Measurements from ENCODE around the gene MAB21L4.

Gene MAB21L4

DNA sequence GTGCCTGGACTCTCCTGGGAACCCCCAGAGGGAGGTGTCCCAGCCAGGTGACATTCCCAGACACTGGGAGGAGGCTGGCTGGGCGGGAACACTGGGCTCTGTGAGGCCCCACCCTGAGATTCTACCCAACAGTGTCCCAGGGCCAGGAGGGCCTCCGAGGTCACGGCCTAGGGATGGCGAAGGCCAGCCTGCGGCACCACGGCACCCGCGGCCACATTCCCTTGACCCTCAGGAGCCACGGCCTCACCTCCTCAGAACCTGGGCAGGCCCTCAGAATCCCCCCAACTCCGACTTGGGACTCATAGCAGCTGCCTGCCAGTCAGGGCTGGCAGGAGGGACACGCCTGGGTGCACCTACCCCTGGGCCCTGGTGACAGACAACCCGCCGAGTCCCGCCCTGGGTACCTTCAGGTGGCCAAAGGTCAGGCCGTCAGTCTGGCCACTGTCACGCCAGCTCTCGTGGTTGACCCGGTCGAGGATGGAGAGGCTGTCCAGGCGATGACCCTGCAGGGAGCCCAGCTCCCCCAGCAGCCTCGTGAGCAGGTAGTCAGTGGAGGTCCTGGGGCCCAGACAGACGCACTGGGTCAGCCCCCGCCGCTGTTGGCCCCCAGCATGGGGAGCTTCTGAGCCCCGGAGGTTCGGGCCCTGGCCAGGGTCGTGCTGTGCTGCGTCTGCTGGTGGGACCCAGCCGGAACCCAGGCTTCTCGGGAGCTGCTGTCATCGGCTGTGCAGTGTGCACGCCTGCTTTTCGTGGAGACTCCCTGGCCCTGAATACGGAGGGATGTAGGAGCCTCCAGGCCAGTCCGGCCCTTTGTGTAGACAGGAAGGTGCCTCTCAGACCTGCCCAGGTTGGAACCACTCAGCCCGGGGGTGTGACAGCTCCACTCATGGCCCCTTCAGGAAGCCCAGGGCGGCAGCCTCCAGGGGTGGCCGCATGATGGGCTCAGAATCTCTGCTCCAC, 6.1 kb downstream of the MAB21L4 start:
- Histone ChIP-seq H3K4me1 (ENCODE audit: insufficient read depth, poor library complexity, severe bottlenecking) (no peaks in the 10 kb centered on the region), H3K9me3 (ENCODE audit: severe bottlenecking) (no peaks in the 10 kb centered on the region), H3K27me3 (ENCODE audit: insufficient read depth, poor library complexity, severe bottlenecking) (no peaks in the 10 kb centered on the region), H3K27ac (ENCODE audit: poor library complexity, severe bottlenecking) (no peak overlapping the region), H3K4me3 (ENCODE audit: severe bottlenecking) (no peak overlapping the region), H3K36me3 (ENCODE audit: low read depth) (no peaks in the 10 kb centered on the region)
- ATAC-seq (ENCODE audit: low read depth) (no peak), DNase-seq (ENCODE audit: low spot score) (no peak)
- TF ChIP-seq, protein P1, sequence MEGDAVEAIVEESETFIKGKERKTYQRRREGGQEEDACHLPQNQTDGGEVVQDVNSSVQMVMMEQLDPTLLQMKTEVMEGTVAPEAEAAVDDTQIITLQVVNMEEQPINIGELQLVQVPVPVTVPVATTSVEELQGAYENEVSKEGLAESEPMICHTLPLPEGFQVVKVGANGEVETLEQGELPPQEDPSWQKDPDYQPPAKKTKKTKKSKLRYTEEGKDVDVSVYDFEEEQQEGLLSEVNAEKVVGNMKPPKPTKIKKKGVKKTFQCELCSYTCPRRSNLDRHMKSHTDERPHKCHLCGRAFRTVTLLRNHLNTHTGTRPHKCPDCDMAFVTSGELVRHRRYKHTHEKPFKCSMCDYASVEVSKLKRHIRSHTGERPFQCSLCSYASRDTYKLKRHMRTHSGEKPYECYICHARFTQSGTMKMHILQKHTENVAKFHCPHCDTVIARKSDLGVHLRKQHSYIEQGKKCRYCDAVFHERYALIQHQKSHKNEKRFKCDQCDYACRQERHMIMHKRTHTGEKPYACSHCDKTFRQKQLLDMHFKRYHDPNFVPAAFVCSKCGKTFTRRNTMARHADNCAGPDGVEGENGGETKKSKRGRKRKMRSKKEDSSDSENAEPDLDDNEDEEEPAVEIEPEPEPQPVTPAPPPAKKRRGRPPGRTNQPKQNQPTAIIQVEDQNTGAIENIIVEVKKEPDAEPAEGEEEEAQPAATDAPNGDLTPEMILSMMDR (IDR thresholded peaks at IDR 0.05; ENCODE audit: poor library complexity, severe bottlenecking): no peak

DNA sequence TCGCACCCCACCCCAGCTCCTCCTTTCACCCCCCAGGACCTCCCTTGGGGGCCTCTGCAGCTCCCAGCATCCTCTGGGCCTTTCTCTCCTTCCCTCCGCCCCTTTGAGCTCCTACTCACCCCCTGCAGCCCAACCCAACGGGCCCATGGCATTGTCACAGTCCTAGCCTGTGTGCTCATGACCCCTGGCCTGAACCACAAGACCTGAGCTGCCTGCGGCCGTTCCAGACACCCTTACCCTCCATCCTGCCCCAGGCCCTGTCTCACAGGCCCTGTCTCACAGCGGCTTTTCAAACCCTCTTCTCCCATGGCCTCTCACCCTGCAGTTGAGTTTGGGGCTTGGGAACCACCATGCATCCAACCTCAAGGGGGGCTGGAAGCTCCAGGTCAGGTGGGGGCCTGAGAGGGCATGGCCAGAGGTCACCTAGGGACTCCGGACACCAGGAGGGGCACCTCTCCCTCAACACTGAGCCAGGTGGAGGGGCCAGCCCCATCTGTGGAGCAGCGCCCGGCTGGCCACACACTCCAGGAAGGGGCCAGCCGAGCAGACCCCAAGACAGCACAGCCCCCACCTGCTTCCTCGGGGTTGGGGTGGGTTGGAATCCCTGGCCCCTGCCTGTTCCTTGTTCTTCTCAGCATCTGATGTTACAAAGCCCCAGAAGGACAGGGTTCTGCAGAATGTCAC, 6.9 kb downstream of the MAB21L4 start:
- no peaks in the 10 kb centered on the region for H3K27me3 ChIP-seq (ENCODE audit: insufficient read depth, poor library complexity, severe bottlenecking)
- no peak overlapping the region for H3K27ac ChIP-seq (ENCODE audit: poor library complexity, severe bottlenecking)
- TF ChIP-seq, protein P1 (IDR thresholded peaks at IDR 0.05; ENCODE audit: poor library complexity, severe bottlenecking): no peak
- ATAC-seq (ENCODE audit: low read depth) (no peak), DNase-seq (ENCODE audit: low spot score) (no peak)
- no peaks in the 10 kb centered on the region for H3K9me3 ChIP-seq (ENCODE audit: severe bottlenecking)
- H3K4me1 ChIP-seq (ENCODE audit: insufficient read depth, poor library complexity, severe bottlenecking): no peaks in the 10 kb centered on the region
- H3K4me3 ChIP-seq (ENCODE audit: severe bottlenecking): no peak overlapping the region
- H3K36me3 ChIP-seq (ENCODE audit: low read depth): no peaks in the 10 kb centered on the region

- Histone ChIP-seq H3K27ac (ENCODE audit: poor library complexity, severe bottlenecking) (no peak overlapping the region), H3K36me3 (ENCODE audit: low read depth) (no peaks in the 10 kb centered on the region), H3K4me3 (ENCODE audit: severe bottlenecking) (no peak overlapping the region), H3K9me3 (ENCODE audit: severe bottlenecking) (no peaks in the 10 kb centered on the region), H3K4me1 (ENCODE audit: insufficient read depth, poor library complexity, severe bottlenecking) (no peaks in the 10 kb centered on the region), H3K27me3 (ENCODE audit: insufficient read depth, poor library complexity, severe bottlenecking) (no peaks in the 10 kb centered on the region)
- TF ChIP-seq, protein P1 (IDR thresholded peaks at IDR 0.05; ENCODE audit: poor library complexity, severe bottlenecking): no peak
- no peak for DNase-seq (ENCODE audit: low spot score)
- ATAC-seq (ENCODE audit: low read depth): no peak
Measured at GRCh38 chr2:240888130-240888889, 7.6 kb downstream of the MAB21L4 start.

GRCh38 chr2:240887631-240888030, 8.3 kb downstream of the MAB21L4 start:
- ATAC-seq (ENCODE audit: low read depth): no peak
- H3K4me1 ChIP-seq (ENCODE audit: insufficient read depth, poor library complexity, severe bottlenecking): no peaks in the 10 kb centered on the region
- H3K4me3 ChIP-seq (ENCODE audit: severe bottlenecking): no peak overlapping the region
- H3K27me3 ChIP-seq (ENCODE audit: insufficient read depth, poor library complexity, severe bottlenecking): no peaks in the 10 kb centered on the region
- TF ChIP-seq, protein P1 (IDR thresholded peaks at IDR 0.05; ENCODE audit: poor library complexity, severe bottlenecking): no peak
- no peaks in the 10 kb centered on the region for H3K9me3 ChIP-seq (ENCODE audit: severe bottlenecking)
- H3K27ac ChIP-seq (ENCODE audit: poor library complexity, severe bottlenecking): no peak overlapping the region
- no peaks in the 10 kb centered on the region for H3K36me3 ChIP-seq (ENCODE audit: low read depth)
- DNase-seq (ENCODE audit: low spot score): no peak

All from RWPE2 (cell line).